ENCODE results near the gene SLC12A8.
A peak's percentile ranks its signal among the peaks of the same experiment; 100 is the strongest.

Gene SLC12A8

GRCh38 chr3:125129512-125129997 is 83.0 kb downstream of the SLC12A8 start:
- Histone ChIP-seq H3K9me3 (ENCODE audit: low read length) (no peaks in the 10 kb centered on the region), H3K4me3 (ENCODE audit: low read length) (no peak overlapping the region), H3K36me3 (ENCODE audit: insufficient read depth, low read length) (no peaks in the 10 kb centered on the region), H2AFZ (ENCODE audit: low read depth, low read length) (no peak overlapping the region), H3K27me3 (ENCODE audit: insufficient read depth, low read length) (no peaks in the 10 kb centered on the region), H3K4me1 (ENCODE audit: insufficient read depth, low read length) (peaks cover 26% of the 10 kb centered on the region)

GRCh38 chr3:125128861-125129501 is 83.6 kb downstream of the SLC12A8 start:
- peaks cover 28% of the 10 kb centered on the region for H3K4me1 ChIP-seq (ENCODE audit: insufficient read depth, low read length)
- no peaks in the 10 kb centered on the region for H3K27me3 ChIP-seq (ENCODE audit: insufficient read depth, low read length)
- H3K36me3 ChIP-seq (ENCODE audit: insufficient read depth, low read length): no peaks in the 10 kb centered on the region
- no peak overlapping the region for H2AFZ ChIP-seq (ENCODE audit: low read depth, low read length)
- no peak overlapping the region for H3K4me3 ChIP-seq (ENCODE audit: low read length)
- H3K9me3 ChIP-seq (ENCODE audit: low read length): no peaks in the 10 kb centered on the region

GRCh38 chr3:125126323-125126722 is 86.2 kb downstream of the SLC12A8 start:
- H3K4me1 ChIP-seq (ENCODE audit: insufficient read depth, low read length): peaks cover 47% of the 10 kb centered on the region

GRCh38 chr3:125125821-125126245 is 86.7 kb downstream of the SLC12A8 start:
- H3K4me1 ChIP-seq (ENCODE audit: insufficient read depth, low read length): peaks cover 48% of the 10 kb centered on the region

More at GRCh38 chr3:125126323-125126722, 86.2 kb downstream of the SLC12A8 start:
- Histone ChIP-seq H3K36me3 (ENCODE audit: insufficient read depth, low read length) (no peaks in the 10 kb centered on the region), H3K9me3 (ENCODE audit: low read length) (no peaks in the 10 kb centered on the region), H3K27me3 (ENCODE audit: insufficient read depth, low read length) (no peaks in the 10 kb centered on the region), H2AFZ (ENCODE audit: low read depth, low read length) (no peak overlapping the region), H3K4me3 (ENCODE audit: low read length) (no peak overlapping the region)

GRCh38 chr3:125123451-125124305 is 88.9 kb downstream of the SLC12A8 start:
- H3K27me3 ChIP-seq (ENCODE audit: insufficient read depth, low read length): no peaks in the 10 kb centered on the region
- H3K9me3 ChIP-seq (ENCODE audit: low read length): no peaks in the 10 kb centered on the region
- no peak overlapping the region for H3K4me3 ChIP-seq (ENCODE audit: low read length)
- no peaks in the 10 kb centered on the region for H3K36me3 ChIP-seq (ENCODE audit: insufficient read depth, low read length)
- peaks cover 42% of the 10 kb centered on the region for H3K4me1 ChIP-seq (ENCODE audit: insufficient read depth, low read length)
- H2AFZ ChIP-seq (ENCODE audit: low read depth, low read length): no peak overlapping the region

More at GRCh38 chr3:125125821-125126245, 86.7 kb downstream of the SLC12A8 start:
- no peak overlapping the region for H3K4me3 ChIP-seq (ENCODE audit: low read length)
- H3K27me3 ChIP-seq (ENCODE audit: insufficient read depth, low read length): no peaks in the 10 kb centered on the region
- no peak overlapping the region for H2AFZ ChIP-seq (ENCODE audit: low read depth, low read length)
- H3K9me3 ChIP-seq (ENCODE audit: low read length): no peaks in the 10 kb centered on the region
- no peaks in the 10 kb centered on the region for H3K36me3 ChIP-seq (ENCODE audit: insufficient read depth, low read length)

GRCh38 chr3:125121246-125122010 is 91.1 kb downstream of the SLC12A8 start:
- Histone ChIP-seq H3K4me1 (ENCODE audit: insufficient read depth, low read length) (peaks cover 44% of the 10 kb centered on the region), H3K4me3 (ENCODE audit: low read length) (peak overlapping the region; percentile 28), H3K27me3 (ENCODE audit: insufficient read depth, low read length) (no peaks in the 10 kb centered on the region), H3K36me3 (ENCODE audit: insufficient read depth, low read length) (no peaks in the 10 kb centered on the region), H2AFZ (ENCODE audit: low read depth, low read length) (no peak overlapping the region), H3K9me3 (ENCODE audit: low read length) (no peaks in the 10 kb centered on the region)

- Histone ChIP-seq H3K36me3 (ENCODE audit: insufficient read depth, low read length) (no peaks in the 10 kb centered on the region), H3K27me3 (ENCODE audit: insufficient read depth, low read length) (no peaks in the 10 kb centered on the region), H2AFZ (ENCODE audit: low read depth, low read length) (no peak overlapping the region), H3K9me3 (ENCODE audit: low read length) (no peaks in the 10 kb centered on the region), H3K4me1 (ENCODE audit: insufficient read depth, low read length) (peaks cover 51% of the 10 kb centered on the region), H3K4me3 (ENCODE audit: low read length) (peak overlapping the region; percentile 28)
These were observed 92.0 kb downstream of the SLC12A8 start for GRCh38 chr3:125120379-125121122.

DNA sequence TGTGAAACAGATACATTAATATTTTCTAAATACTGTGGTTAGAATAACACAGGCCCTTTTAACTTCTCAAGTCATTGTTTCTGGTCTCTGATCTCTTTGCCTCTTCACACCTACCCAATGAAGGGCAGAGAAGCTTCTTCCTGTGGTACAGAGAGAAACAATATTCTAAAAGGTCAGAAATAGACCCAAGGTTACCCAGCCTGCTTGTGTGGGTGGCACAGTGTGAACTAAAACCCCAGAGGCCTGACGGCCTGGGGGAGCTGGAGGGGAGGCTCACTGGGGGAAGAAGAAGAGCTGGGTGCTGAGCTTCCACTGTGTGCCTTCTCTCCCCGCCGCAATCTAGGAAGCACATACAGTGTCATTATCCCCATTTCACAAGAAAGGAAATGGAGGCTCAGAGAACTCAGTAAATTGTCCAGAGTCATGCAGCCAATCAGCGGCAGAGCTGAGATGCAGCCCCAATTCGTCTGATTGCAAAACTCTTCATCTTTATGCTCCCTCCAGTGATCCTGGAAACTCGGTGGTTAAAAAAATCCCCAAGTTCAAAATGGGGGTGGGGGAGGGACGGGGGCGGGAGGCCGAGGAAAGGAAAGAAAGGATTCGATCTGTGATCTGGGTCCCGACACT is 92.7 kb downstream of the SLC12A8 start:
- Histone ChIP-seq H3K4me3 (ENCODE audit: low read length) (peak overlapping the region; percentile 28), H2AFZ (ENCODE audit: low read depth, low read length) (no peak overlapping the region), H3K4me1 (ENCODE audit: insufficient read depth, low read length) (peaks cover 54% of the 10 kb centered on the region), H3K27me3 (ENCODE audit: insufficient read depth, low read length) (no peaks in the 10 kb centered on the region), H3K9me3 (ENCODE audit: low read length) (no peaks in the 10 kb centered on the region), H3K36me3 (ENCODE audit: insufficient read depth, low read length) (no peaks in the 10 kb centered on the region)

DNA sequence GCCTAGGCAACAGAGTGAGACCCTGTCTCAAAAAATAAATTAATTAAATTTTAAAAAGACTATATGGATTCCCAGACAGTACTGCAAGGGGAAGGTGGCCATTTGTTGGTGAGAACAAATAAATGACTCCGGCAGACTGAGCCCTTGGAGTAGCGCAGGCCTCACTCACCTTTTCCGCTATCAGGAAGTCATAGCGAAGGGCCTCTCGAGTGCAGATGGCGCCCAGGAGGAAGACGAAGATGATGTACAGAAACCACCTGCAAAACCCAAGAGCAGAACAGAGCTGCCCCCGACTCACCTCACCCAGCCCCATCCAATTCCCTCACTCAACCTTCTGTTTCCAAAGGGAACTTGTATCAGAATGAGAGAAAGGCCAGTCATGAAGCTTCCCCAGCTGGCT is 93.9 kb downstream of the SLC12A8 start:
- Histone ChIP-seq H3K9me3 (ENCODE audit: low read length) (no peaks in the 10 kb centered on the region), H3K36me3 (ENCODE audit: insufficient read depth, low read length) (no peaks in the 10 kb centered on the region), H3K4me1 (ENCODE audit: insufficient read depth, low read length) (peaks cover 48% of the 10 kb centered on the region), H3K4me3 (ENCODE audit: low read length) (no peak overlapping the region), H2AFZ (ENCODE audit: low read depth, low read length) (no peak overlapping the region), H3K27me3 (ENCODE audit: insufficient read depth, low read length) (no peaks in the 10 kb centered on the region)

DNA sequence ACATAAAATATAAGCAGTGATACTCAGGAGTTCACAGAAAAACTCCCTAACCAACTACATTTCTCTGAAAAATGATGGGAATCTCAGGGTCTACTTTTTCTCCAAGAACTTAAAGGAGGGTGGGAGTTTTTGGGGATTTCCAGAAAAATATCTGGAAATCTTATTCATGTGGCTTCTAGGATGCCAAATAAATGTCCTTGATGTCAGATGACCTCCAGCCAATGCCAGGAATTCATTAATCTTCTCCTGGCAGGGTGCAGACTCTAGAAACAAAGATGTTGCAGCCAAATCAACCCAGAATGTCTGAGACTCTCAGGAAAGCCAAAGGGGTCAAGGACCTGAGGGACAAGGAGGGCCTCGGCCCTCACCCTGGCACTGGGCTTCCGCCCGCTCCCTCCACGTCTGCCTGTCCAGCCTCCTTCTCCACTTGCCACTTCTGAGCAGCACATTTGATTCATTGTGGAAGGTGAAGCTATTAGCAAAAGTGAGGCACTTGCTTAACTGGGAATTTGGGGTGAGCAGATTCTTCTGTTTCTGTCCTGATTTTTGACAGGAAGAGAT is 94.8 kb downstream of the SLC12A8 start:
- H3K9me3 ChIP-seq (ENCODE audit: low read length): no peaks in the 10 kb centered on the region

DNA sequence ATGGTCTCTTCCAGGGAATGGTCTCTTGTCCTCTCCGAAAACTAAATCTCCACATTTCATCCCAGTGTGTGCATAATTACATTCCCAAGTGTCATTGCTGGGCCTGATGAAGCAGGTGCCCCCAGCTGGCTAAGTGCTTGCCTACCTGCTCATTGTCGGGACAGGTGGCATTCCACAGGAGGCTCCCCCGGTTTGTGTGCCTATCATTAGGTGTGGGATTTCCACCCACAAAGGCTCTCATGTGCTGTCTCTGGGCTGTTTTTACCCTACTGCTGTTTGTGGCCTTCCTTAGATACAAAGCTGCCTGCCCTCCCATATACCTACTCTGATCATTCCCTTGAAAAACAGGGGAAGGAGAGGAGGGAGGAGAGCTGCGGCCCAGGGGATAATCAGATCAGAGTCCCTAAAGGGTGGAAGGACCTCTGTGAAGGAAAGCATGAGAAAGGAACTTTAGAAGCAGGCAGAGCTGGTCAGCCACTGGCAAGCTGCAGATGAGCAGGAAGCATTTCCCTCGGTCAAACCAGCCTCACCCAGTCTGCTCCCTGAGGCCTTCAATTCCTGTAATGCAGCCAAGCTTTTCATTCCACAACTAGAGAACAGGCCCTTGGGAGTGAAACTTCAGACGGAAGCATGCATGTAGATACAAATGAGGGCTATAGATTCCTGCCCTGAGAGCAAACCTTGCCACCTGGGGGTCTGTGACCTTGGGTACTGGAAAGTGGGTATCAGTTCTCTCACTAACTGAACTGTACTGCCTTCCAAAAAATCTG is 96.1 kb downstream of the SLC12A8 start:
- H3K4me1 ChIP-seq (ENCODE audit: insufficient read depth, low read length): peaks cover 35% of the 10 kb centered on the region
- no peaks in the 10 kb centered on the region for H3K9me3 ChIP-seq (ENCODE audit: low read length)
- H3K36me3 ChIP-seq (ENCODE audit: insufficient read depth, low read length): no peaks in the 10 kb centered on the region
- no peaks in the 10 kb centered on the region for H3K27me3 ChIP-seq (ENCODE audit: insufficient read depth, low read length)
- H2AFZ ChIP-seq (ENCODE audit: low read depth, low read length): no peak overlapping the region
- H3K4me3 ChIP-seq (ENCODE audit: low read length): no peak overlapping the region

More for the DNA sequence above, 94.8 kb downstream of the SLC12A8 start:
- H3K27me3 ChIP-seq (ENCODE audit: insufficient read depth, low read length): no peaks in the 10 kb centered on the region
- H3K4me3 ChIP-seq (ENCODE audit: low read length): no peak overlapping the region
- H3K36me3 ChIP-seq (ENCODE audit: insufficient read depth, low read length): no peaks in the 10 kb centered on the region
- no peak overlapping the region for H2AFZ ChIP-seq (ENCODE audit: low read depth, low read length)
- H3K4me1 ChIP-seq (ENCODE audit: insufficient read depth, low read length): peaks cover 47% of the 10 kb centered on the region

Data from neuron (in vitro differentiated cells).